HG03378 (cell line): ENCODE data around the gene SNX4.
"Not testable (repeated sequence)": the region's sequence is repeated elsewhere in the genome, so short reads cannot be mapped to it uniquely, and the experiment has no call there.

Experiments used
- ATAC-seq: cut with Tn5 transposase; IDR thresholded peaks from one replicate; pipeline ENCODE4 v1.9.1; 2021; ENCODE audit warnings: mild to moderate bottlenecking, moderate library complexity; ENCODE audit not compliant: unreplicated experiment

SNX4 gene

DNA sequence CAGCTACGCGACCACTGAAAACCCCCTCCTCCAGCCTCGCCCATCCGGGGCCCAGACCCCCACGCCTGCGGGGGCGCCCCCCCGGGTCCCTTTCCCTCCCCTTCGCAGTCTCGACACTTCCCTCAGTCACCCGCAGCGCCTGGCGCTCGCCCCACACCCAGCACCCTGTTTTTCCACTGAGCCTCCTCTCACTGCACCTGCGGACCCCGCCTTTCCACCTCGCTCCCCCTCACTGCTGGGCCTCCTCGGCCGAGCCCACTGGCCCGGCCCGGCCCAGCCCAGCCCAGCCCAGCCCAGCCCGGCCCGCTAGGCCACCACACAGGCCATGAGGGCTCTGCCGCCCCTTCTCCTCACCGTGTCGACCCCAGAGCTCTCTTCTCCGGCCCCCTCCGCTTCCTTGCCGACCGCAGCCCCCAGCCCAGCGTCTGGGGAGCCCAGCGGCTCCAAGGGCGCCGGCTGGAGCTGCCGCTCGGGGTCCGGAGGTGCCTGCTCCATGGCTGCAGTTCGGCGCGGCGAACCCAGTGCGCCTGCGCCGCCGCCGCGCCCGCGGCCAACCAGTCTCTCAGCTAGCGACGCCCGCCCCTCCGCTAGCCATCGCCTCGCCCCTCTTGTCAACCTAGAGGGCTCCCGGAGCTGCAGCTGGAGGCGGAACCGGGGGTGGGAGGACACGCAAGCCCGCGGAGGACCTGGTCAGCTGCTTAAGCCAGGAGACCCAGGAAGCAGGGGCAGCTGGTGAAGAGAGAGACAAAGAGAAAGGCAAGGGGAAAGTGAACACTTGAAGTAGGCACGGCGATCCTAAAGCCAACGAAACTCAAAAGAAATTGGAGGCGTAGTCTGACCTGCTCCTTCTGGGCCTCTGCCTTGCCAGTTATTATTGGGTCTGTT, at the start of gene SNX4:
SNX4 (minus strand) TSS at position 525 of the 885 bp plus-strand sequence; CDS start at position 495, 30 bp downstream.
- peak; percentile 58 for ATAC-seq

DNA sequence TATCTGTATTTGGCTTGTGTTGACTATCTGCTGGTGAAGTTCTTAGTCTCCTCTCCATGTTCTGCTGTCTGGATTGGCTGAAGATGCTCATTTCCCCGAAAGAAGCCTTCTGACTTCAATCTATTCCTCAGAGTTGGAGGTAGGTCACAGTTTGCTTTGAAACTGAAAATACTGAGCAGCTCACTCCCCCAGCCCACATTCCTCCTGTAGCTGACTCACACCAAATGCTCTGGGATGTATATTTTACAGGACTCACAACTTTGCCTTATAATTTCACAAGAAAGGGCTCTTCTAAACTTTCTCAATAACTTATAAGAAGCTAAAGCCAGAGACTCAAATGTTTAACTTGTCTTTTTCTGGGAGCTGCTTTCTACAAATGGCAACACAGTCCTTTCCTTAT, 36.3 kb upstream of the SNX4 start:
- no peak for ATAC-seq

GRCh38 chr3:125552401-125552800, 32.4 kb upstream of the SNX4 start:
- ATAC-seq: no peak

- no peak for ATAC-seq
These were observed 8.9 kb upstream of the SNX4 start for GRCh38 chr3:125528920-125529319.

DNA sequence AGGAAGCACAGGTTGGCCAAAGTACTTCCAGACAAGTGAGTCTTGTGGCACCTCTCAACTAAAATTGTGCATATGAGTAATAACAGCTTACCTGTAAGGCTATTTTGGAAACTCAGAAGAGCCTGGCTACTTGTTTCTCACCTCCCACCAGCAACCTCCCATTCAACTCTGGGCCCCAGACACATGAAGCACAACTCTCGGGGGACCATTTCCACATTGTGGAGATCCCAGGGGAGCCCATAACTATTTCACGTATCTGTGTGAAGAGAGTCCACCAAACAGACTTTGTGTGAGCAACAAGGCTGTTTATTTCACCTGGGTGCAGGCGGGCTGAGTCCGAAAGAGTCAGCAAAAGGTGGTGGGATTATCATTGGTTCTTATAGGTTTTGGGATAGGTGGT, 5.2 kb upstream of the SNX4 start:
- no peak for ATAC-seq

- ATAC-seq: not testable (repeated sequence)
These were observed 539 bp upstream of the SNX4 start for GRCh38 chr3:125520563-125520919.

DNA sequence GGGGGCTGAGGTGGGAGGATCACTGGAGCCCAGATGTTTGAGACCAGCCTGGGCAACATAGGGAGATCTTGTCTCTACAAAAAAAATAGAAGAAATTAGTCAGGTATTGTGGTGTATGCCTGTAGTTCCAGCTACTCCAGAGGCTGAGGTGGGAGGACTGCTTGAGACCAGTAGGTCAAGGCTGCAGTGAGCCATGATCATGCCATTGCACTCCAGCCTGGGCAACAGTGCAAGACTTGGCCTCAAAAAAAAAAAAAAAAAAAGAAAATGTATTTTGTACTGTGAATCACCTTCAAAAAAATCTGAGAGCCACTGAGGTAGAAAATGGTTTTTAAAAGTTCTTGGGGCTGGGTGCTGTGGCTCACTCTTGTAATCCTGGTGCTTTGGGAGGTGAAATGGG, 4.6 kb downstream of the SNX4 start:
- no peak for ATAC-seq

- no peak for ATAC-seq
These were observed 6.4 kb downstream of the SNX4 start for GRCh38 chr3:125513490-125514115.

- ATAC-seq: no peak
These were observed 7.7 kb downstream of the SNX4 start for GRCh38 chr3:125512135-125512920.

GRCh38 chr3:125511420-125512118, 8.4 kb downstream of the SNX4 start:
- ATAC-seq: no peak

GRCh38 chr3:125507128-125507527, 12.9 kb downstream of the SNX4 start:
- no peak for ATAC-seq

DNA sequence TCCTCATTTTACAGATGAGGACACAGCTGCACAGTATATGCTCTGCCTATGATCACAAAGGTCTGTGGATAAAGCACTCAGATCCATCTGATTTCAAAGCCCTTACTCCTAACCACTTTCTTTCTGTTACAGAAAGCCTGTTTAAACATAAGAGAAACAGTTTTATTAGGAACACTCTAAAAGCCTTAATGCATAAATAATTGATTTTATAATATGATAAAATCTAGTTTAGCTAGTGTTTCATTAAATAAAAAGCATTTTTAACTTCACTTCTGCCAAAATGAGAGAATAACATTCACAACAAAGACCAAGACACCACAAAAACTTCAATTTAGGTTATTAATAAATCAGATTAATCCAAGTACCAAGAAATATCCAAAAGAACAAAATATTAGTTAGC, 21.4 kb downstream of the SNX4 start:
- ATAC-seq: no peak

- ATAC-seq: no peak
These were observed 23.3 kb downstream of the SNX4 start for GRCh38 chr3:125496701-125497100.

DNA sequence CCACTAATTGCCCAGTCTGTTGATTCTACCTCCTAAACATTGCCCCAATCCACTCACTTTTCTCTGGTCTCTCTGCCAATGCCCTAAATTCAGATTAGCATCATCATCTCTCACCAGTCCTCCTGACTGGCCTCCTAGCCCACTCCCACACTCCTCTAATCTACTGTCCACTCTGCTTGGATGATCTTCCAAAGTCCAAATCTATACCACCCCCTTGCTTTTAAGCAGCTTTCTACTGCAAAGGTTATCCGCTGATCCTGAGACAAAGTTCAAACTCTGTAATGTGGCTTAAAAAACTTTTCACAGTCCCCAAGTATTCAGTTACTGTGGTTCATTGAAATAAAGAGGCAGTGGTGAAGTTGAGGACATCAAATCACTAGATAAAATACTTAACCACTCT, 37.6 kb downstream of the SNX4 start:
- no peak for ATAC-seq

DNA sequence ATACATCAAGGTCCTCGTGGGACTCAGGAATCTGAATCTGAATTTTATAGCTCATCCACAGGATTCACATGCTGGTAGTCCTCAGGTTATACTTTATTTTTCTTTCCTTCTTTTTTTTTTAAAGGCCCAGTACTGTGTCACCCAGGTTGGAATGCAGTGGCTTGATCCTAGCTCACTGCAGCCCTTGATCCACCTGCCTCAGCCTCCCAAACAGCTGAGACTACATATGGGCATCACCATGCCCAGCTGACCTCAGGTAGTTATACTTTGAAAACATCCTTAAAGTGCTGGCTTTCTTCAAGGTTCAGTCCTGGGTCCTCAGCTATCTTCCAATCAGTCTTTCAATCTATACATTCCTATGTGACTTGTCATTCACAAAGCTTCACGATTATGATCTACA, 38.2 kb downstream of the SNX4 start:
- no peak for ATAC-seq

DNA sequence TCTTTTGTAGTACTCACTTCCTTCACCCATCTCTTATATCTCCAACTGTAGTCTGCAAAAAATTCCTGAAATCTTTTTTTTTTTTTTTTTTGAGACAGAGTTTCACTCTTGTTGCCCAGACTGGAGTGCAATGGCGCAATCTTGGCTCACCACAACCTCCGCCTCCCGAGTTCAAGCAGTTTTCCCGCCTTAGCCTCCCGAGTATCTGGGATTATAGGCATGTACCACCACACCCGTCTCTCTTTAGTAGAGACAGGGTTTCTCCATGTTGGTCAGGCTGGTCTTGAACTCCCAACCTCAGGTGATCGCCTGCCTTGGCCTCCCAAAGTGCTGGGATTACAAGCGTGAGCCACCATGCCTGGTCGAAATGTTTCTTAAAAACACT, 38.6 kb downstream of the SNX4 start:
- not testable (repeated sequence) for ATAC-seq

DNA sequence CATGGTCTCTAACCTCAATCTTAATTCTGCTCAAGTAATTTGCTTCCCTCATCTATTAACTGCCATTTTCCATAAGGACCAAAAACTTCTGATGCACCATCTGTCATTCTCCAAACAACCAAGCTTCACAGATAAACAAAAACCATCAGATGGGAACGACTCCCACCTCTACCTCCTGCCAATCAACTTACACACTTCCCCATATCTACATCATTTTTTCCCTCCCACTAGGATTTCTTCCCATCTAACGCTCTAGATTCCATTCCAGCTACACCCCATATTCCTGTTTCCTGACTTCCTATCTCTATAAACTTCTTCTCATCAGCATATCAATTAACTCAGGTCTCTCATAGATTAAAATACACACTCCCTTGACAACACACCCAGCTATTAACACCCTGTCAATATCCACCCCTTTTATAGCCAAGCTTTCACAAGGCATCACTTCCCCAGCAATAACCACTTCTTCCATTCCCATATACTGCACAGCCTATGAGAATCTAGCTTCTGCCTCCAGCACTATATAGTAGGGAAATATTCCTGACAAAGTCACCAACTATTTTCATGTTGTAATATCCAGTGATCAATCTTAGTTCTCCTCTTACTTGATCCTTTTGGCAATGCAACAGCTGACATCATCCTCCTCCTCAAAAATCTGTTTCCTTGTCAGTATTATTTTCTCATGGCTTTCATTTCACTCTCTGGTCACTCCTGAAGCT, 39.2 kb downstream of the SNX4 start:
- ATAC-seq: no peak

- ATAC-seq: no peak
These were observed 40.9 kb downstream of the SNX4 start for GRCh38 chr3:125479091-125479490.

GRCh38 chr3:125478326-125478725, 41.7 kb downstream of the SNX4 start:
- ATAC-seq: no peak

GRCh38 chr3:125477701-125478100, 42.3 kb downstream of the SNX4 start:
- ATAC-seq: no peak
